Activated CD4-positive, alpha-beta T cell treated with anti-CD3 and anti-CD28 coated beads for 24 hours (primary cell): ENCODE measurements around the gene TSC22D4.
A peak's percentile ranks its signal among the peaks of the same experiment; 100 is the strongest.
"Not testable (repeated sequence)": the region's sequence is repeated elsewhere in the genome, so short reads cannot be mapped to it uniquely, and the experiment has no call there.

Experiments
- DNase-seq, 2 donors: peaks; one replicate each; pipeline ENCODE4 v3.0.0-alpha.2; 2020; ENCODE audit warnings: low read depth in 2 of 2

TSC22D4 gene

GRCh38 chr7:100444311-100445278, 34.4 kb downstream of the TSC22D4 start:
- no peak for DNase-seq

GRCh38 chr7:100443096-100443840, 35.7 kb downstream of the TSC22D4 start:
- DNase-seq = no peak

GRCh38 chr7:100441641-100442535, 37.1 kb downstream of the TSC22D4 start:
- no peak for DNase-seq

GRCh38 chr7:100439244-100439643, 39.8 kb downstream of the TSC22D4 start:
- not testable (repeated sequence) for DNase-seq

GRCh38 chr7:100438731-100439130, 40.3 kb downstream of the TSC22D4 start:
- DNase-seq = not testable (repeated sequence)

- no peak for DNase-seq
Observed at GRCh38 chr7:100438172-100438571, 40.8 kb downstream of the TSC22D4 start.

- no peak for DNase-seq
Observed at GRCh38 chr7:100437150-100438100, 41.6 kb downstream of the TSC22D4 start.

GRCh38 chr7:100435401-100436304, 43.4 kb downstream of the TSC22D4 start:
- DNase-seq = no peak

- no peak for DNase-seq
Observed at GRCh38 chr7:100434297-100435144, 44.5 kb downstream of the TSC22D4 start.

GRCh38 chr7:100433592-100434296, 45.3 kb downstream of the TSC22D4 start:
- no peak for DNase-seq

GRCh38 chr7:100433276-100433591, 45.8 kb downstream of the TSC22D4 start:
- no peak for DNase-seq

GRCh38 chr7:100432621-100433275, 46.3 kb downstream of the TSC22D4 start:
- no peak for DNase-seq

- DNase-seq = no peak
Observed at GRCh38 chr7:100432053-100432452, 47.0 kb downstream of the TSC22D4 start.

GRCh38 chr7:100431286-100431735, 47.7 kb downstream of the TSC22D4 start:
- no peak for DNase-seq

- DNase-seq = no peak
Observed at GRCh38 chr7:100430493-100431285, 48.3 kb downstream of the TSC22D4 start.

GRCh38 chr7:100429637-100430492, 49.1 kb downstream of the TSC22D4 start, which contains the start of gene MEPCE:
Gene MEPCE (plus strand): TSS chr7:100429831. CDS start chr7:100430019, 188 bp downstream.
- peak; percentile 97 for DNase-seq
